SK-N-SH treated with all-trans-retinoic acid at 6 μM for 48 hours (cell line): Measurements from ENCODE around the gene ZCCHC24.

Source experiments
- ARNTL ChIP-seq: fragments of 450-650 bp; formaldehyde crosslinking; IDR thresholded peaks from 2 replicates; pipeline ENCODE4 v1.5.0; 2020; ENCODE audit warnings: low read depth, mild to moderate bottlenecking, moderate library complexity, borderline replicate concordance
- GLIS3 ChIP-seq: fragments of 250-450 bp; sonication (Bioruptor Pico); IDR thresholded peaks from 2 replicates; pipeline ENCODE4 v1.5.0; 2020; ENCODE audit warnings: mild to moderate bottlenecking, moderate library complexity
- RARB ChIP-seq: fragments of 250-450 bp; sonication (Bioruptor Pico); IDR thresholded peaks from 2 replicates; pipeline ENCODE4 v1.8.0; 2021; ENCODE audit warnings: mild to moderate bottlenecking, moderate library complexity
- SNAI2 ChIP-seq: fragments of 250-450 bp; sonication (Bioruptor Pico); IDR thresholded peaks from 2 replicates; pipeline ENCODE4 v1.5.0; 2020; ENCODE audit warnings: mild to moderate bottlenecking, moderate library complexity
- TCF4 ChIP-seq: fragments of 250-450 bp; sonication (Bioruptor Pico); IDR thresholded peaks from 2 replicates; pipeline ENCODE4 v1.8.0; 2021; ENCODE audit warnings: mild to moderate bottlenecking, moderate library complexity, borderline replicate concordance
- ZC3H10 ChIP-seq: fragments of 250-450 bp; sonication (Bioruptor Pico); IDR thresholded peaks from 2 replicates; pipeline ENCODE4 v1.5.1; 2021; ENCODE audit warnings: mild to moderate bottlenecking, moderate library complexity
- ZFP3 ChIP-seq: fragments of 250-450 bp; sonication (Bioruptor Pico); IDR thresholded peaks from 2 replicates; pipeline ENCODE4 v1.5.0; 2020; ENCODE audit warnings: mild to moderate bottlenecking, moderate library complexity
- ZFP30 ChIP-seq: fragments of 450-650 bp; formaldehyde crosslinking; IDR thresholded peaks from 2 replicates; pipeline ENCODE4 v1.5.0; 2022; ENCODE audit warnings: mild to moderate bottlenecking, moderate library complexity
- TF ChIP-seq, protein P1 (sequence below): fragments of 250-450 bp; sonication (Bioruptor Pico); IDR thresholded peaks from 2 replicates; pipeline ENCODE4 v1.5.0; 2020; ENCODE audit warnings: mild to moderate bottlenecking, moderate library complexity
- TF ChIP-seq, protein P2 (sequence below): fragments of 250-450 bp; sonication (Bioruptor Pico); IDR thresholded peaks from 2 replicates; pipeline ENCODE4 v1.8.0; 2020; ENCODE audit warnings: mild to moderate bottlenecking, moderate library complexity, borderline replicate concordance

DNA sequence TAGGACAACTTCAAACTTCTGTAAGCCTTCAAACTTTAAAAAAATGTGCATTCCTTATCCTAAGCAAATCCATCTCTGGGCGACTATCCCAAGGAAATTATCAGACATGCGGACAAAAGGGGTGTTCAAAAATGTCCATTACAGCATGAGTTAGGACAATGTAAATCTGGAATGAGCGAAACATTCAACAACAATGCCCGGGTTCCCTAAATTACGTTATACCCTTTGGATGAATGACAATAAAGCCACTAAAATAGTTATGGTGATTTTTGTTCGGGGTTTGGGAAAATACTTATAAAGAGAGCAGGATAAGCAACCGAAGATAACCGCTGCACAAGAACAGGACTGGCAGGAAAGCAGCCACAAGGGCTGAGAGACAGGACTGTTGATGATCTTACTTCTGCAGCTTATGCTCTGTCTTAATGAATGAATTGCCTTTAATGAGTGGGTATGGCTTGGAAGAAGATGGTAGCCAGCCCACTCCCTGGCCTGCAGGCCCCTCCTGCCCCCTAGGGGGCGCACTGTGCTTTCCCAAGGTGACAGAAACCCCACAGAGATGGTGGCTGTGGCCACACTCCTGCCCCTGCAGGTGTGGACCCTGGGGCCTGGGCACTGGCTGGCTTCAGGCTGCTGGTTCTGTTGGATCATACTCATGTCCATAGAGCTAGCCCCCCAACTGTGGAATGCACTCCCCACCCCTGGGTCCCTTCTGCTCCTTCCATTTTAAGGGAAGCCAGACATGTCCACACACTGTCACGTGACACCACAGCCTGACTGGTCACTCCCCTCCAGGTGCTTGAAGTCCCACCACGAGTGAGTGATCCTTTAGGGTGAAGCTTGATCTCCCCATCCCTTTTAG is 45.0 kb downstream of the ZCCHC24 start:
- TF ChIP-seq, protein P1, sequence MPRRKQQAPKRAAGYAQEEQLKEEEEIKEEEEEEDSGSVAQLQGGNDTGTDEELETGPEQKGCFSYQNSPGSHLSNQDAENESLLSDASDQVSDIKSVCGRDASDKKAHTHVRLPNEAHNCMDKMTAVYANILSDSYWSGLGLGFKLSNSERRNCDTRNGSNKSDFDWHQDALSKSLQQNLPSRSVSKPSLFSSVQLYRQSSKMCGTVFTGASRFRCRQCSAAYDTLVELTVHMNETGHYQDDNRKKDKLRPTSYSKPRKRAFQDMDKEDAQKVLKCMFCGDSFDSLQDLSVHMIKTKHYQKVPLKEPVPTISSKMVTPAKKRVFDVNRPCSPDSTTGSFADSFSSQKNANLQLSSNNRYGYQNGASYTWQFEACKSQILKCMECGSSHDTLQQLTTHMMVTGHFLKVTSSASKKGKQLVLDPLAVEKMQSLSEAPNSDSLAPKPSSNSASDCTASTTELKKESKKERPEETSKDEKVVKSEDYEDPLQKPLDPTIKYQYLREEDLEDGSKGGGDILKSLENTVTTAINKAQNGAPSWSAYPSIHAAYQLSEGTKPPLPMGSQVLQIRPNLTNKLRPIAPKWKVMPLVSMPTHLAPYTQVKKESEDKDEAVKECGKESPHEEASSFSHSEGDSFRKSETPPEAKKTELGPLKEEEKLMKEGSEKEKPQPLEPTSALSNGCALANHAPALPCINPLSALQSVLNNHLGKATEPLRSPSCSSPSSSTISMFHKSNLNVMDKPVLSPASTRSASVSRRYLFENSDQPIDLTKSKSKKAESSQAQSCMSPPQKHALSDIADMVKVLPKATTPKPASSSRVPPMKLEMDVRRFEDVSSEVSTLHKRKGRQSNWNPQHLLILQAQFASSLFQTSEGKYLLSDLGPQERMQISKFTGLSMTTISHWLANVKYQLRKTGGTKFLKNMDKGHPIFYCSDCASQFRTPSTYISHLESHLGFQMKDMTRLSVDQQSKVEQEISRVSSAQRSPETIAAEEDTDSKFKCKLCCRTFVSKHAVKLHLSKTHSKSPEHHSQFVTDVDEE = no peak
- TF ChIP-seq SNAI2 (CRISPR knock-in tag) = no peak
- no peak for TF ChIP-seq ZFP3
- no peak for TF ChIP-seq ARNTL
- no peak for TF ChIP-seq ZC3H10 (CRISPR knock-in tag)
- TF ChIP-seq, protein P2, sequence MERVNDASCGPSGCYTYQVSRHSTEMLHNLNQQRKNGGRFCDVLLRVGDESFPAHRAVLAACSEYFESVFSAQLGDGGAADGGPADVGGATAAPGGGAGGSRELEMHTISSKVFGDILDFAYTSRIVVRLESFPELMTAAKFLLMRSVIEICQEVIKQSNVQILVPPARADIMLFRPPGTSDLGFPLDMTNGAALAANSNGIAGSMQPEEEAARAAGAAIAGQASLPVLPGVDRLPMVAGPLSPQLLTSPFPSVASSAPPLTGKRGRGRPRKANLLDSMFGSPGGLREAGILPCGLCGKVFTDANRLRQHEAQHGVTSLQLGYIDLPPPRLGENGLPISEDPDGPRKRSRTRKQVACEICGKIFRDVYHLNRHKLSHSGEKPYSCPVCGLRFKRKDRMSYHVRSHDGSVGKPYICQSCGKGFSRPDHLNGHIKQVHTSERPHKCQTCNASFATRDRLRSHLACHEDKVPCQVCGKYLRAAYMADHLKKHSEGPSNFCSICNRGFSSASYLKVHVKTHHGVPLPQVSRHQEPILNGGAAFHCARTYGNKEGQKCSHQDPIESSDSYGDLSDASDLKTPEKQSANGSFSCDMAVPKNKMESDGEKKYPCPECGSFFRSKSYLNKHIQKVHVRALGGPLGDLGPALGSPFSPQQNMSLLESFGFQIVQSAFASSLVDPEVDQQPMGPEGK (CRISPR knock-in tag) = no peak
- no peak for TF ChIP-seq GLIS3 (CRISPR knock-in tag)
- no peak for TF ChIP-seq RARB (CRISPR knock-in tag)
- TF ChIP-seq ZFP30 = no peak
- TF ChIP-seq TCF4 (CRISPR knock-in tag) = no peak
